ENCODE data around the gene OSBPL7.

Gene OSBPL7

GRCh38 chr17:47855737-47856136 lies 34.1 kb upstream of the OSBPL7 start:
- Mint-ChIP-seq H3K9me3 (no peaks in the 10 kb centered on the region), H3K4me1 (peaks cover 11% of the 10 kb centered on the region), H3K27me3 (peaks cover 88% of the 10 kb centered on the region), H3K36me3 (ENCODE audit: insufficient read depth) (peaks cover 2% of the 10 kb centered on the region), H3K27ac (ENCODE audit: low read depth) (no peak overlapping the region), H3K4me3 (no peak overlapping the region)
- ATAC-seq (replicated peaks; ENCODE audit: extremely low read depth, poor library complexity, severe bottlenecking), result no peak
- no peak for DNase-seq (ENCODE audit: low spot score in 2 of 2)

GRCh38 chr17:47853616-47854015 lies 32.0 kb upstream of the OSBPL7 start:
- DNase-seq (ENCODE audit: low spot score in 2 of 2) (no peak), ATAC-seq (replicated peaks; ENCODE audit: extremely low read depth, poor library complexity, severe bottlenecking) (no peak)
- H3K27ac Mint-ChIP-seq (ENCODE audit: low read depth), result no peak overlapping the region
- H3K4me3 Mint-ChIP-seq, result no peak overlapping the region
- H3K36me3 Mint-ChIP-seq (ENCODE audit: insufficient read depth), result peaks cover 3% of the 10 kb centered on the region
- H3K9me3 Mint-ChIP-seq, result no peaks in the 10 kb centered on the region
- H3K4me1 Mint-ChIP-seq, result peaks cover 18% of the 10 kb centered on the region
- H3K27me3 Mint-ChIP-seq, result peaks cover 89% of the 10 kb centered on the region

GRCh38 chr17:47852113-47852949 lies 30.7 kb upstream of the OSBPL7 start:
- Mint-ChIP-seq H3K27me3 (peaks cover 90% of the 10 kb centered on the region), H3K36me3 (ENCODE audit: insufficient read depth) (peaks cover 3% of the 10 kb centered on the region), H3K9me3 (no peaks in the 10 kb centered on the region), H3K27ac (ENCODE audit: low read depth) (peak overlapping the region; percentile 25), H3K4me1 (peaks cover 18% of the 10 kb centered on the region), H3K4me3 (peak overlapping the region; percentile 58)
- ATAC-seq (replicated peaks; ENCODE audit: extremely low read depth, poor library complexity, severe bottlenecking) (no peak), DNase-seq (ENCODE audit: low spot score in 2 of 2) (no peak)

GRCh38 chr17:47851764-47852112 lies 30.1 kb upstream of the OSBPL7 start:
- ATAC-seq (replicated peaks; ENCODE audit: extremely low read depth, poor library complexity, severe bottlenecking), result no peak
- H3K4me3 Mint-ChIP-seq, result peak overlapping the region; percentile 58
- H3K9me3 Mint-ChIP-seq, result no peaks in the 10 kb centered on the region
- peaks cover 18% of the 10 kb centered on the region for H3K4me1 Mint-ChIP-seq
- DNase-seq (ENCODE audit: low spot score in 2 of 2), result no peak
- peaks cover 90% of the 10 kb centered on the region for H3K27me3 Mint-ChIP-seq
- peaks cover 3% of the 10 kb centered on the region for H3K36me3 Mint-ChIP-seq (ENCODE audit: insufficient read depth)
- H3K27ac Mint-ChIP-seq (ENCODE audit: low read depth), result no peak overlapping the region

- peaks cover 18% of the 10 kb centered on the region for H3K4me1 Mint-ChIP-seq
- H3K36me3 Mint-ChIP-seq (ENCODE audit: insufficient read depth), result peaks cover 3% of the 10 kb centered on the region
- no peaks in the 10 kb centered on the region for H3K9me3 Mint-ChIP-seq
- DNase-seq (ENCODE audit: low spot score in 2 of 2) (peak in 1 of 2 donors; percentile 29), ATAC-seq (replicated peaks; ENCODE audit: extremely low read depth, poor library complexity, severe bottlenecking) (peak; percentile 82)
- peak within 1 kb of the TSS; percentile 58 for H3K4me3 Mint-ChIP-seq
- H3K27ac Mint-ChIP-seq (ENCODE audit: low read depth), result no peak within 1 kb of the TSS
- H3K27me3 Mint-ChIP-seq, result peaks cover 90% of the 10 kb centered on the region
Measured at GRCh38 chr17:47850692-47851573, 29.3 kb upstream of the OSBPL7 start, which contains the start of gene SP6. Gene SP6 (minus strand): TSS chr17:47851163. CDS start chr17:47848429, 2,734 bp downstream.

- Mint-ChIP-seq H3K9me3 (no peaks in the 10 kb centered on the region), H3K4me3 (peak overlapping the region; percentile 49), H3K4me1 (peaks cover 18% of the 10 kb centered on the region), H3K27ac (ENCODE audit: low read depth) (no peak overlapping the region), H3K36me3 (ENCODE audit: insufficient read depth) (peaks cover 3% of the 10 kb centered on the region), H3K27me3 (peaks cover 90% of the 10 kb centered on the region)
- DNase-seq (ENCODE audit: low spot score in 2 of 2) (no peak), ATAC-seq (replicated peaks; ENCODE audit: extremely low read depth, poor library complexity, severe bottlenecking) (no peak)
Measured at GRCh38 chr17:47850373-47850691, 28.7 kb upstream of the OSBPL7 start.

- Mint-ChIP-seq H3K4me3 (no peak overlapping the region), H3K27ac (ENCODE audit: low read depth) (no peak overlapping the region)
- ATAC-seq (replicated peaks; ENCODE audit: extremely low read depth, poor library complexity, severe bottlenecking), result no peak
Measured at GRCh38 chr17:47848198-47848513, 26.6 kb upstream of the OSBPL7 start.

GRCh38 chr17:47847341-47848197 lies 26.0 kb upstream of the OSBPL7 start:
- H3K9me3 Mint-ChIP-seq, result no peaks in the 10 kb centered on the region
- H3K27ac Mint-ChIP-seq (ENCODE audit: low read depth), result no peak overlapping the region
- peaks cover 3% of the 10 kb centered on the region for H3K36me3 Mint-ChIP-seq (ENCODE audit: insufficient read depth)
- H3K4me3 Mint-ChIP-seq, result no peak overlapping the region
- H3K4me1 Mint-ChIP-seq, result peaks cover 17% of the 10 kb centered on the region
- no peak for DNase-seq (ENCODE audit: low spot score in 2 of 2)
- H3K27me3 Mint-ChIP-seq, result peaks cover 74% of the 10 kb centered on the region
- ATAC-seq (replicated peaks; ENCODE audit: extremely low read depth, poor library complexity, severe bottlenecking), result no peak

More at GRCh38 chr17:47848198-47848513, 26.6 kb upstream of the OSBPL7 start:
- DNase-seq (ENCODE audit: low spot score in 2 of 2), result no peak
- peaks cover 3% of the 10 kb centered on the region for H3K36me3 Mint-ChIP-seq (ENCODE audit: insufficient read depth)
- peaks cover 18% of the 10 kb centered on the region for H3K4me1 Mint-ChIP-seq
- no peaks in the 10 kb centered on the region for H3K9me3 Mint-ChIP-seq
- H3K27me3 Mint-ChIP-seq, result peaks cover 80% of the 10 kb centered on the region

GRCh38 chr17:47846716-47847340 lies 25.2 kb upstream of the OSBPL7 start:
- DNase-seq (ENCODE audit: low spot score in 2 of 2) (no peak), ATAC-seq (replicated peaks; ENCODE audit: extremely low read depth, poor library complexity, severe bottlenecking) (no peak)
- H3K36me3 Mint-ChIP-seq (ENCODE audit: insufficient read depth), result peaks cover 3% of the 10 kb centered on the region
- H3K9me3 Mint-ChIP-seq, result no peaks in the 10 kb centered on the region
- peaks cover 9% of the 10 kb centered on the region for H3K4me1 Mint-ChIP-seq
- no peak overlapping the region for H3K27ac Mint-ChIP-seq (ENCODE audit: low read depth)
- peaks cover 67% of the 10 kb centered on the region for H3K27me3 Mint-ChIP-seq
- no peak overlapping the region for H3K4me3 Mint-ChIP-seq

GRCh38 chr17:47845716-47846075 lies 24.1 kb upstream of the OSBPL7 start:
- H3K27me3 Mint-ChIP-seq, result peaks cover 59% of the 10 kb centered on the region
- ATAC-seq (replicated peaks; ENCODE audit: extremely low read depth, poor library complexity, severe bottlenecking) (no peak), DNase-seq (ENCODE audit: low spot score in 2 of 2) (no peak)
- H3K9me3 Mint-ChIP-seq, result no peaks in the 10 kb centered on the region
- peaks cover 13% of the 10 kb centered on the region for H3K4me1 Mint-ChIP-seq
- H3K36me3 Mint-ChIP-seq (ENCODE audit: insufficient read depth), result peaks cover 6% of the 10 kb centered on the region
- no peak overlapping the region for H3K27ac Mint-ChIP-seq (ENCODE audit: low read depth)
- H3K4me3 Mint-ChIP-seq, result no peak overlapping the region

GRCh38 chr17:47844814-47845715 lies 23.5 kb upstream of the OSBPL7 start:
- Mint-ChIP-seq H3K27me3 (peaks cover 53% of the 10 kb centered on the region), H3K27ac (ENCODE audit: low read depth) (no peak overlapping the region), H3K4me1 (peaks cover 12% of the 10 kb centered on the region), H3K36me3 (ENCODE audit: insufficient read depth) (peaks cover 7% of the 10 kb centered on the region), H3K4me3 (no peak overlapping the region), H3K9me3 (no peaks in the 10 kb centered on the region)
- ATAC-seq (replicated peaks; ENCODE audit: extremely low read depth, poor library complexity, severe bottlenecking) (no peak), DNase-seq (ENCODE audit: low spot score in 2 of 2) (no peak)
